Psoas muscle (tissue), 8 donors: ENCODE results near the gene FLNB. TPM values are rescaled to one million over a fixed set of nuclear protein-coding genes. Genes with fewer than 3 reads are reported as not detected.

ENCODE experiments used
- ATAC-seq, 4 donors: fragments of 200-7000 bp; cut with Tn5 transposase; one replicate each; pipeline ENCODE4 v1.9.1; 2020; ENCODE audit warnings: moderate library complexity in 3 of 4, mild to moderate bottlenecking in 2 of 4
- DNase-seq, 2 donors: peaks; one replicate each; pipeline ENCODE4 v3.0.0-alpha.2; 2020
- H3K27ac ChIP-seq: fragments of 200-600 bp; one replicate; pipeline ENCODE4 v1.8.0; 2022
- H3K27me3 ChIP-seq, 3 donors: fragments of 200-600 bp in 1 of 3; one replicate each; pipeline versions ENCODE4 v1.6.1 to v1.8.0; 2013 to 2022; ENCODE audit warnings: low read length in 2 of 3, mild to moderate bottlenecking in 2 of 3, moderate library complexity in 1 of 3; ENCODE audit not compliant: insufficient read depth in 3 of 3
- H3K36me3 ChIP-seq, 2 donors: fragments of 200-600 bp in 1 of 2; one replicate each; pipeline versions ENCODE4 v1.6.1 to v1.8.0; 2013 to 2022; ENCODE audit warnings: low read depth in 1 of 2, mild to moderate bottlenecking in 1 of 2, moderate library complexity in 1 of 2; ENCODE audit not compliant: insufficient read depth in 1 of 2
- H3K4me1 ChIP-seq: fragments of 200-600 bp; one replicate; pipeline ENCODE4 v1.8.0; 2022
- H3K4me3 ChIP-seq: fragments of 200-600 bp; one replicate; pipeline ENCODE4 v1.8.0; 2022; ENCODE audit warnings: mild to moderate bottlenecking
- H3K9me3 ChIP-seq: fragments of 200-600 bp; one replicate; pipeline ENCODE4 v1.8.0; 2022
- WGBS, 3 donors: extraction: QIAGEN DNeasy Blood & Tissue Kit; methylation state at CpG; one replicate each; pipeline versions ENCODE4 v1.1.6 to v1.1.7; 2013; 5-methylcytosine and 5-hydroxymethylcytosine counted together
- intact Hi-C, 2 donors: fragments of 100-400 bp; cut with DNase I; formaldehyde crosslinking; loops; one replicate each; pipeline versions ENCODE4 v1.11.0 to v1.14.2; 2022
- polyA plus RNA-seq, 3 donors: library from polyadenylated mRNA; stranded (reverse); fragments of 200-250 nt; gene quantifications; one replicate each; pipeline ENCODE4 v1.2.3, GENCODE V29; 2013
- total RNA-seq, 4 donors: library from RNA; stranded (reverse); fragmentation: NEBNext Ultra II Directional in 2 of 4; extraction: Animal tissue kit (Norgen Biotek cat#: 25700) in 2 of 4; gene quantifications; one replicate each; pipeline versions ENCODE4 v1.2.1 to v1.2.4, GENCODE V29; 2021 to 2023
- TF ChIP-seq, protein P1 (sequence below): fragments of 200-600 bp; IDR thresholded peaks from one replicate; pipeline ENCODE4 v1.8.0; 2022; ENCODE audit warnings: antibody characterized with exemption
- donor health status: healthy with polysubstance abuse.
- donor health status: DM: no; HTN: no; CAD: no; lungs with moderate emphysema.
- donor health status: Bipolar disorder and iron deficiency.
- donor health status: healthy.
- donor health status: DM: yes; HTN: yes; CAD: no.
- donor health status: DM: no; HTN: no; CAD: no.
- donor health status: DM: no; HTN: no; CAD: no.
- donor health status: DM: yes; HTN: yes; CAD: no.

The FLNB gene
- total and polyA plus RNA-seq, 7 donors, result 6.4 to 17.9 (median 14.7) TPM

DNA sequence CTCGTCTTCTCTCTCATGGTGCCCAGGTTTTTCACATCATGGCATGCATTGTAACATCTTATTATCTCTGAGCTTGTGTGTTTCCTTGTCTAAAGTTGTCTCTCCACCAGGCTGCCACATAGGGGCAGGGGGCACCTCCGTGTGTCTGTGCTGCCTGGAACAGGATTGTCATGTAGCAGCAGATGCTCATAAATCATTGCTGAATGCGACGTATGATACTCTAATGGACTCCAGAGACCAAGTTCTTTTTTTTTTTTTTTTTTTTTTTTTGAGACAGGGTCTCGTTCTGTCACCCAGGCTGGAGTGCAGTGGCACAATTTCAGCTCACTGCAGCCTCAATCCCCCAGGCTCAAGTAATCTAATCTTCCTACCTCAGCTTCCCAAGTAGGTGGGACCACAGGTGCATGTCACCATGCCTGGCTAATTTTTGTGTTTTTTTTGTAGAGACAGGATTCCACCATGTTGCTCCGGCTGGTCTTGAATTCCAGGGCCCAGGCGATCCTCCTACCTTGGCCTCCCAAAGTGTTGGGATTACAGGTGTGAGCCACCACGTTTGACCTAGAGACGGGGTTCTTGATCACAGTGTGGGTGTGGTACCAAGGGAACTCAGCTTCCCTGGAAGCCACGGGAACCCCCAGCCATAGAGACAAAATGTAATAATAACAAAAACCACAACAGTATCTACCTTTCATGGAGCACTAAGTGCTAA, 207.2 kb downstream of the FLNB start:
- Histone ChIP-seq H3K27me3 (no peaks in the 10 kb centered on the region), H3K9me3 (no peaks in the 10 kb centered on the region), H3K36me3 (no peaks in the 10 kb centered on the region), H3K27ac (no peak overlapping the region), H3K4me1 (no peaks in the 10 kb centered on the region), H3K4me3 (no peak overlapping the region)
- ATAC-seq, result no peak
- intact Hi-C loops, result loop anchor here (5.0 kb wide), 2 partner anchors 33 to 38 kb away; no protein-coding TSS in a partner anchor
- no peak for DNase-seq
- TF ChIP-seq, protein P1, sequence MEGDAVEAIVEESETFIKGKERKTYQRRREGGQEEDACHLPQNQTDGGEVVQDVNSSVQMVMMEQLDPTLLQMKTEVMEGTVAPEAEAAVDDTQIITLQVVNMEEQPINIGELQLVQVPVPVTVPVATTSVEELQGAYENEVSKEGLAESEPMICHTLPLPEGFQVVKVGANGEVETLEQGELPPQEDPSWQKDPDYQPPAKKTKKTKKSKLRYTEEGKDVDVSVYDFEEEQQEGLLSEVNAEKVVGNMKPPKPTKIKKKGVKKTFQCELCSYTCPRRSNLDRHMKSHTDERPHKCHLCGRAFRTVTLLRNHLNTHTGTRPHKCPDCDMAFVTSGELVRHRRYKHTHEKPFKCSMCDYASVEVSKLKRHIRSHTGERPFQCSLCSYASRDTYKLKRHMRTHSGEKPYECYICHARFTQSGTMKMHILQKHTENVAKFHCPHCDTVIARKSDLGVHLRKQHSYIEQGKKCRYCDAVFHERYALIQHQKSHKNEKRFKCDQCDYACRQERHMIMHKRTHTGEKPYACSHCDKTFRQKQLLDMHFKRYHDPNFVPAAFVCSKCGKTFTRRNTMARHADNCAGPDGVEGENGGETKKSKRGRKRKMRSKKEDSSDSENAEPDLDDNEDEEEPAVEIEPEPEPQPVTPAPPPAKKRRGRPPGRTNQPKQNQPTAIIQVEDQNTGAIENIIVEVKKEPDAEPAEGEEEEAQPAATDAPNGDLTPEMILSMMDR, result no peak
- 66 to 77% (median 72%) methylated on average over 9 to 10 of the region's 10 CpGs for WGBS, 3 donors

DNA sequence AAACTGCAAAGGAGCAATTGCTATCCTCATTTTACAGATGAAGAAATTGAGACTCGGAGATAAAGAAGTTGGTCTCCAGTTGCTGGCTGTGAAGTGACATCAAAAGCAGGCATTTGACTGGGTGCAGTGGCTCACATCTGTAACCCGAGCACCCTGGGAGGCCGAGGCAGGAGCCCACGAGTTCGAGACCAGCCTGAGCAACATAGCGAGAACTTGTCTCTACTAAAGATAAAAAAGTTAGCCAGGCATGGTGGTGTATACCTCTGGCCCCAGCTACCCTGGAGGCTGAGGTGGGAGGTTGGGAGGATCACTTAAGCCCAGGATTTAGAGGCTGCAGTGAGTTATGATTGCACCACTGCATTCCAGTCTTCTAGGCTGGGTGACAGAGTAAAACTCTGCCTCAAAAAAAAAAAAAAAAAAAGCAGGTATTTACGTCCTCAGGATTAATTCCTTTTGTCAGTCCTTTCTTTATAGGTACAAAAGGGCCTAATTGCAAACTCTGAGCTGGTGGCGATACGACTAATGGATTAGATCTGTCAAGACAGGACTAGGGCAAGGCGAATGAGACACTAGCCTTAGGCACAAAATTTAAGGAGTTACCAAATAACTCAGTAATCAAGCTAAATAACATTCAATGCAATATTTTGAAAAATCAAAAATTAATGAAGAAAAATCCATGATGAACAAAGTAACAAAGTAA, 208.4 kb downstream of the FLNB start:
- WGBS, 3 donors, result 75 to 79% (median 79%) methylated on average over 10 of the region's 10 CpGs
- Histone ChIP-seq H3K4me3 (no peak overlapping the region), H3K27me3 (no peaks in the 10 kb centered on the region), H3K27ac (no peak overlapping the region), H3K4me1 (no peaks in the 10 kb centered on the region), H3K9me3 (no peaks in the 10 kb centered on the region), H3K36me3 (no peaks in the 10 kb centered on the region)
- ATAC-seq, result no peak
- no peak for DNase-seq
- TF ChIP-seq, protein P1, result no peak
- intact Hi-C loops, result loop anchor here (5.0 kb wide), 2 partner anchors 34 to 39 kb away; no protein-coding TSS in a partner anchor

DNA sequence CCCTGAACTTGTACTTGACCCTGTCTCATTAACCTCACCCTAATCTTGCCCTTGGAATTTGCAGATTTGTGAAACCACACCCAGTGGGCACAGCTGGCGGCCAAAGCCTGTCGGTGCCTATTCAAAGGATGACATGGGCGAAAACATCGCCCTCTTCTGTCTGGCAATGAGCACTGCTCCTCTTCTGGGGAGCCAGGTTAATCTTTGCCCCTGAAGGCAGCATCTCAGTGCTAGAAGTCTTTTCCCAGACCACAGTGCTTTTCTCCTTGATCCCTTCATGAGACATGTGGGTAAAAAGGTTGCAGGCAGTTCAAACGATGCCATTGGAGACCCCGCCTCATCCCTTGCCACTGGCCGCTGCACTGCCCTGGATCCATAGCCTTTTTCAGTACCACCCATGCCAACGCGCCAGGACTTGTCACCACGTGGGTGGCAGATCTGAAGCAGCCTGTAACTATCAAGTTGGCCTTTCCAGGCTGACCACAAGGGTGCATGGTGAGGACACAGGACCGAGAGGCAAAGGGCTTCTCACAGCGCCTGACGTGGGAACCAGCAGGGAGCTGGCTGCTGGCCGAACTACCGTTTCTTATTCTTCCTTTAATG, 209.1 kb downstream of the FLNB start:
- Histone ChIP-seq H3K9me3 (no peaks in the 10 kb centered on the region), H3K27ac (no peak overlapping the region), H3K27me3 (no peaks in the 10 kb centered on the region), H3K4me1 (no peaks in the 10 kb centered on the region), H3K36me3 (no peaks in the 10 kb centered on the region), H3K4me3 (no peak overlapping the region)
- ATAC-seq, result peak; percentile 70 to 82 (median 72)
- intact Hi-C loops, result loop anchor here (5.0 kb wide), 2 partner anchors 35 to 40 kb away; no protein-coding TSS in a partner anchor
- 19 to 28% (median 24%) methylated on average over 15 of the region's 15 CpGs for WGBS, 3 donors
- TF ChIP-seq, protein P1, result peak; percentile 59
- DNase-seq, result peak; percentile 60 to 67

DNA sequence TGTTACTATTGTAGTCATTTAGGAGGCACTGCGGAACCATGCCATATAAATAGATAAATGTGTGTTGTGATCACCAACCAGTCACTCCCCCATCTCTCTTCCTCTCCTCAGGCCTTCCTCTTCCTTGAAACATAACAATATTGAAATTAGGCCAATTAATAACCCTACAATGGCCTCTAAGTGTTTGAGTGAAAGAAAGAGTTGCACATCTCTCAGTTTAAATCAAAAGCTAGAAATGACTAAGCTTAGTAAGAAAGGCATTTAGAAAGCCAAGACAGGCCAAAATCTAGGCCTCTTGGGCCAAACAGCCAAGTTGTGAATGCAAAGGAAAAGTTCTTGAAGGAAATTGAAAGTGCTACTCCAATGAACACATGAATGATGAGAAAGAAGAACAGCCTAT, 210.7 kb downstream of the FLNB start:
- TF ChIP-seq, protein P1, result no peak
- Histone ChIP-seq H3K9me3 (no peaks in the 10 kb centered on the region), H3K27me3 (no peaks in the 10 kb centered on the region), H3K4me1 (no peaks in the 10 kb centered on the region), H3K4me3 (no peak overlapping the region), H3K27ac (no peak overlapping the region), H3K36me3 (no peaks in the 10 kb centered on the region)
- intact Hi-C loops, result loop anchor here (5.0 kb wide), 2 partner anchors 37 to 42 kb away; no protein-coding TSS in a partner anchor
- ATAC-seq (no peak), DNase-seq (no peak)
- 77 to 91% (median 83%) methylated on average over 1 of the region's 1 CpG for WGBS, 3 donors

Other genes starting within 250 kb of the FLNB start
- gene DNASE1L3, start 202.6 kb downstream of the FLNB start, total RNA-seq, result 1 to 10 TPM in 2 of 4 donors, under 1 TPM in 2; 0.57 to 1.4 (median 1.1) TPM
- under 1 TPM; 0.18 to 0.73 (median 0.32) TPM for gene DNASE1L3, start 202.6 kb downstream of the FLNB start, polyA plus RNA-seq
- 1 to 10 TPM; 2.0 to 7.2 (median 5.1) TPM for gene ABHD6, start 229.4 kb downstream of the FLNB start, total RNA-seq
- gene ABHD6, start 229.4 kb downstream of the FLNB start, polyA plus RNA-seq, result 1 to 10 TPM; 1.7 to 5.7 (median 2.5) TPM